NCI-H69 (cell line): Measurements from ENCODE around the gene OVOL1.

ENCODE experiments used
- DNase-seq: peaks from one replicate; lab custom pipeline; 2025; lab: John Stamatoyannopoulos, UW

OVOL1 gene

DNA sequence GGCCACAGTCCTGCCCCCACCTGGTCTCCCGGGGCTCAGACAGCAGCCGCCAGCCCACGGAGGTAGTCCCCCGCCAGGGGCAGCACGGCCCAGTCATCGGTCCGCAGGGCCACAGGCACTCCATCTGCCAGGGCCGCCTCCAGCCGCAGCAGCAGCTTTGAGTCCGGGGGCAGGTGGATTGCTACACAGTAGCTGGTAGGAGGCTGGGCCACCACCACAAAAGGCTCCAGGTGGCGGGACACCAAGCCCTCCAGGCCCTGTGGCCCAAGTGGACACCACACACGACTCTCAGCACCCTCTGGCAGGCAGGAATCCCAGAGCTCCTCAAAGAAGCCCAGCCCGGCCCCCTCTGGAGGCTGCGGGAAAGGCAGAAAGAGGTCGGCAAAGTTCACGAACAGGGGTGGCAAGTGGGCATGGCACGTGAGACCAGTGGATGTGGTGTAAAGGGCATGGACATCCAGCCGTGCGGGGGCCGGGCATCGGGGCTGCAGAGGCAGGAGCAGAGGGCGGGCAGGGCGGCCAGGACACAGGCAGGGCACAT lies 9.0 kb upstream of the OVOL1 start:
- DNase-seq = no peak

- DNase-seq = no peak
Measured at GRCh38 chr11:65778431-65778900, 8.4 kb upstream of the OVOL1 start.

DNA sequence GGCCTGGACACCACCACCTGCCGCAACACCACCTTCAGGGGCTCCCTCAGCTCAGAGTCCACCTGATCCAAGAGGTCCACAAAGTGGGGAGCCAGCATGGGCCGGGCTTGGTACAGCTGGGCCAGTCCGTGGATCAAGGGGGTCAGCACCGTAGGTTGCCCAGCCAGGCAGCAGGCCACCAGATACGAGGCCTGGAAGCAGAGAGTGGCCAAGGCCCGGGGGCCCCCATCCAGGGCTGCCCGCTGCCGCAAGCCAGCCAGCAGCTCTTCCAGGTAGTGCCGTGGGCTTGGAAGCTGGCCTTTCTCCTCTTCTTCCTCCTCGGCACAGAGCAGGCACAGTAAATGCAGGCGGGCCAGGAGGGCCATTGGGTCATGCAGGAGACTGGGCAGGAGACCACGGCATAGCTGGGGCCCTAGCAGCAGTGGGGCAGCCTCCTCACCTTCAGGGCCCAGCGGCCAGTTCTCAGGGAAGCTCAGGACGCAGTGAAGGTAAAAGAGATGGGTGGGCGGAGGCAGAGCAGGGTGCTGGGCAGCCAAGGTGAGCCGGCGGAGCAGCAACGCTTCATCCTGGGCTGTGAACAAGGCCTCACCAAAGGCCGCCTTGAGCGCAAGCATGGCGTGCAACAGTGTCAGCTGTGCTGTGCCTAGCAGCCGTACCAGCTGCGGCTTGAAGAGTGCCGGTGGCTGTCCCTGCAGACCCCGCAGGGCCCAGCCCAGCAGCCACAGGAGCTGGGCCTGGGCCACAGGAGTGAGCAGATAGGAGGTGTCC lies 7.8 kb upstream of the OVOL1 start:
- DNase-seq = no peak

DNA sequence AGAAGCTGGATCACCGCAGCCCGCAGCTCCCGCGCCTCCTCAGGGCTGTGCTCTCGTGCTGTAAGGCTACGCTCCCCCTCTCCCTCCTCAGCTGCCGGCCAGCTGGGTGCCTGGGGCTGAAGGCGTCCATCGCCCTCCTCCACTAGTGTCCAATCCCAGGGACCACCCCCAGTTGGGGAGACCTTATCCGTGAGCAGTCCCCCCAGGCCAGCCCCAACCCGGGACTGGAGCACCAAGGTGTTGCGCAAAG lies 7.3 kb upstream of the OVOL1 start:
- no peak for DNase-seq

GRCh38 chr11:65779919-65780769 lies 6.7 kb upstream of the OVOL1 start:
- peak; percentile 73 for DNase-seq

DNA sequence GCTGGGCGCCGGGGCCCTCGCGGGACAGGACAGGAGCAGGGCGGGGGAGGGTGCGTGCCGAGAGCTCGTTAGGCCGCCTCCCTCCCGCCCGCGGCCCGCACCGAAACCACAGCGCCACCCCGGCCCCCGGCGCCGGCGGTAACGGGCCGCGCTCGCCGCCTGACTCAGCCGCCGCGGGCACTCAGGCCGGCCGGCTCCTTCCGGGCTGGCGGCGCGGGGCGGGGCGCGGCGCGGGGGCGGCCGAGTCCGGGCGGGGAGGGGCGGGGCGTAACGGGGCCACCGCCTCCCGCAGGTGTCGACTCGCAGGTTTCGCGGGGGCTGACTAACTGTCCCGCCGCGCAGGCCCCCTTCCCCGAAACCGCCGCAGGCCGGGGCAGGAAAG lies 6.1 kb upstream of the OVOL1 start, which contains the start of gene AP5B1:
Gene AP5B1, minus strand, starts transcription at position 207 of the 382 bp plus-strand sequence. CDS start 385 bp downstream, outside the sequence.
- DNase-seq = peak; percentile 76

DNA sequence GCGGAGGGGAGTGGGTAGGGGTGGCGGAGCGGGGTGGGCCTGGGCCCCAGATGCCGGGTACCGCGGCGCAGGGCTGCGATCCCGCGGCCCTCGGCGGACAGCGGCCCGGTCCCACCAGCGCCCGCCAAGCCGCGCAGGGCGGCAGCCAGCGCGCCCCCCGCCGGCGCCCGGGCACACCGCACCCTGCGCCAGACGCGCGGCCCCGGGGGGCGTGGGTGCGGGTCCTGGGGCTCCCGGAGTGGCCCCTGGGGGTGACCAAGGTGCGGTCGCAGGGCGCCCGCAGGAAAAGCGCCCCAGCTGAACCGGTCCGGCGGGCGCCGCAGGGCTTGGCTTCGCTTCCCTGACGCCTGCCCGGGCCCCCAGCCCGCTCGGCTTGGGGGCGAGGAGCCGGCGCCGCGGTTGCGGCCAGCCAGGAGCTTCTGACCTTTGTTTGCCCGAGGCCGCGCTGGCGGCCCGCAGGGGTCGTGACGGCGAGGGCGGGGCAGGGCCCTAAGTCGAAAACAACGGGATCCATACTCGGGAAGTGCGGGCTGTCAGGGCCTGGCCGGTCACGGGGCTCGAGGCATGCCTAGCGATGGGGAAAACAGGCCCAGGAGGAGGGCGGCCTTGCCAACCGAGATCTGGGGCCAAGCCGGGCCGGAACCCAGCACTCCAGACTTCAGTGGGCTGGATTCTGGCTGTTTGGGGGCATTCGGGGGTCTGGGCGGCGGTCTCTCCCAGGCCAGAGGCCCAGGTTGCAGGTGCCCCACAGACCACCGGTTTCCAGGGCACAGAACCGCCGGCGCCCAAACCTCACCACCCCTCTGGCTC lies 5.5 kb upstream of the OVOL1 start:
- peak; percentile 73 for DNase-seq

- peak; percentile 26 for DNase-seq
Measured at GRCh38 chr11:65781962-65782815, 4.7 kb upstream of the OVOL1 start.

- DNase-seq = peak; percentile 20
Measured at GRCh38 chr11:65782816-65783228, 4.0 kb upstream of the OVOL1 start.

- no peak for DNase-seq
Measured at GRCh38 chr11:65785319-65786007, 1.4 kb upstream of the OVOL1 start.

DNA sequence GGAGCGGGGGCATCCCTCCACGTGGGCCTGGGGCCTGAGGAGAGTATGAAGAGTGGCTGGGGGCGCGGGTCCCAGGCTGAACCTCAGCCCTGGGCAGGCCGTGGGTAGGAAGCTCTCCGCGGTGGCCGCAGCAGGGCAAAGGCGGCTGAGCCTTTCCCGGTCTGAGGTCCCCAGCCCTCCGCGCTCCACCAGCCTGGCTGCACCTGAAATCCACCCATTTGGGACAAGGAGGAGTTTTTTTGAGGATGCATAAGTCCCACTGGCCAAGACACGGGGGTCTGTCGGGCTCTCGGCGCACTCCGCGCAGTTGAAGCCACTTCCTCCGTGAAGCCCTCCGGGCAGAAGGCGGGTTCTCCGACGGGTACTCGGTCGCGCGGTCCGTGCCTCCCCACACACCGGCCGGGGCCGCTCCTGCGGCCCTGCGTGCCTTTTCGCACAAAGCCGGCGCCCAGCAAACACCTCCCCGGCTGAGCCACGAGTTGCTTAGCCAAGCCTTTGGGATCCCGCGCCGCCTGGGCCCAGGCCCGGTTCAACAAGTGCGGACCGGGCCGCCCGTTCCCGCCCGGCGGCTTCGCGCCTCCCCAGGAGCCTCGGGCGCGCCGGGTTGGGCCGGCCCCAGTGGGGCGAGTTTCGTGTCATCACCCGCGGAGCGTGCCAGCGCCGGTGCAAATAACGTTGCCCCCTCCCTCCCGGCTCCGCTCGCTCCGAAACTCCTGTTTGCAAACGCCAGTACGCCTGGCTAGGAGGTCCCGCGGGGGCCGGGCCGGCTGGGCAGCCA lies 666 bp upstream of the OVOL1 start:
- DNase-seq = no peak

DNA sequence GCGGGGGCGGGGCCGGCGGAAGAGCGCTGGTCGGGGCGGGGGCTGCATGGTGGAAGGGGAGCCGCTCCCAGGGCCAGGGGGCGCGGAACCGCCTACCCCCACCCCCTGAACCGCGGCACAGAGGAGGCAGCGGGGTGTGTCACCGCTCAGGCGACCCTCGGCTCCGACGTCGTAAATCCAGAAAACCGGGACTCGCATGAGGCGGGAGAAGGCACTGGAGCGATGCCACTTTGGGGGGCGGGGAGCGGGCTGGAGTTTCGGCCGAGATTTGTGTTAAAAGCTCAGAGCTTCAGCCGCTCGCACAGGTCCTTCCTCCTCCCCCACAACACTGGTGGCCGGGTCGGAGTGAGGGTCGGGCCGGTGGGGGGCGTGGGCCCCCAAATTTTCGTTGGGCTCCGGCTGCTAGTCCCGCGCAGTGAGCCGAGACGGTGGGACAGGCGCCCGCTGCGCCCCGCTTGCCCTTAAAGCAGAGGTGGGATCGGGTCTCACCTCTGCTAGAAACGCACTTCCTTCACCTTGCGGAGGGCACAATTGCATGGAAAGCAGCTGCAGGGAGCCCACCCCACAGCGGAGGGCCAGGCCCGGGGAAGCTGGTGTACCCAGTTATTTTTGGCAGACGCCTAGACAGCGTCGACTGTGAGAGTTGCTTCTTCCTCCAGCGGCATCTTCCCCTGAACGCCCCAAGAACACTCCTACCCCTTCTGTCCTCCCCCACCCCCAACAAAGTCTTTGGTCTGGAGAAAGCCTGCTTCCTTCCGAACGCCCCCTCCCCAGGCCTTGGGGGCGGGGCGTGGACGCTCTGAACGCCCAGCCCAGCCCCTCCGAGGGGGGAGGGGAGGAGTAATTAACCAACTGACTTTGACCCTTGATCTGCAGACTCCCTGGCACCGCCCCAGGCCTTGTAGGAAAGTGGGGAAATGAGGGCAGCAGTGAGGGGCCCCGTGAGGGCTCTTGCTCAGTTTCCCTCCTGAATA lies 1.1 kb downstream of the OVOL1 start:
- peak; percentile 67 for DNase-seq

DNA sequence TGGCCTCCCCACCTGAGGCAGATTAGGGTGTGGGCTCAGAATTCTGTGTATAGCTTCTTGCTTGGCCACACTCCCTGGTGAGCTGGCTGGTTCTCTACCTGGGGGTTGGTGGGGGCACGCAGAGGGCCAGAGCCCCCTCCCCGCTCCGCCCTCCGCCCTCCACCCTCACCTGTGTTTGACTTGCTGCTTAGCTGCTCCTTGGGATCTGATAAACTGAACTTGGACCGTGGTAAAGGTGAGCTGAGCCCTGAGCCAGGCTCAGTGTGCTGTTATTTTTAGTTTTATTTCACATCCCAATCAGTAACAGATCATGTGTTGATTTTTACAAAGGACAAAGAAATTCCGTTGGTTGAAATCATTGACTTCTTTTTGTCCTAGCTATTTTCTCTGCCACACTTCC lies 2.0 kb downstream of the OVOL1 start:
- no peak for DNase-seq

- no peak for DNase-seq
Measured at GRCh38 chr11:65789230-65790103, 2.6 kb downstream of the OVOL1 start.

GRCh38 chr11:65790104-65790901 lies 3.4 kb downstream of the OVOL1 start:
- peak; percentile 34 for DNase-seq

DNA sequence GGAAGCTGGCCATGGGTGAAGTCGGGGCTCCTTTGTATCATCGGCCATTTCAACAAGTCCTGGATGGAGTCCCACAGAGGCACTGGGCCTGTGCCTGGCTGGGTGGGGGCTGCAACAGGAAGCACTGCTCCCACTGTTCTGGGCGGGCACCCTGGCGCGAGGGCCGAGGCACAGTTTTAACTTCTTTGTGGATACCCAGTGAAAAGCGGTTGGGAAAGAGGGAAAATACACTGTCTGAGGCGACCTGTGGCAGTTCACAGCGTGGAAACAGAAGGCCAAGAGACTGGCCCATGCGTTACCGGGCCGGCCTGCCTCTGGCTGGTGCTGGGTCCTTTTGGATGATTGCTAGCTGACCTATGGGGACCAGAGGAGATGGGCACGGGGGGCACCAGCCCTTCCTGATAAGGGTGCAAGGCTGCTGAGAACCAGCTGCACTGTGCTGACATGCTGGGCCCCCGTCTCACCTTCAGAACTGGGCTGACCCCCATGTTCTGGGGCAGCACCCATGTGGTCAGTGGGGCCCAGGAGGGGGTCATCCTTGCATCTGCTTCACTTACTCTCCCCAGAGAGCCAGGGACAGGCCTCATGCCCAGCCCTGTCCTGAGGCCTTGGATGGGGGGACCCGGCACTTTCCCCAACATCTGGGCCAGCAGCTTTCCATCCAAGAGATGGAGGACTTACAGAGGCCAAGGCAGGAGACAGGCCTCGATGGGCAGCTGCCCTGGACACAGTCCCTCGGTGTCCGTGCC lies 4.2 kb downstream of the OVOL1 start:
- DNase-seq = no peak
